Stomach smooth muscle (tissue), 2 donors: ENCODE measurements around the gene BPI.
A peak's percentile ranks its signal among the peaks of the same experiment; 100 is the strongest.
"Not testable (repeated sequence)": the region's sequence is repeated elsewhere in the genome, so short reads cannot be mapped to it uniquely, and the experiment has no call there.

Source experiments
- H3K27ac ChIP-seq: one replicate; pipeline ENCODE4 v1.7.0; 2013; ENCODE audit warnings: mild to moderate bottlenecking, low read length, inconsistent platforms
- H3K27me3 ChIP-seq, 2 donors: one replicate each; pipeline ENCODE4 v1.7.0; 2013; ENCODE audit warnings: low read length in 2 of 2; ENCODE audit not compliant: insufficient read depth in 2 of 2, control insufficient read depth in 1 of 2
- H3K36me3 ChIP-seq, 2 donors: one replicate each; pipeline ENCODE4 v1.7.0; 2013; ENCODE audit warnings: low read length in 2 of 2; ENCODE audit not compliant: control insufficient read depth in 2 of 2, insufficient read depth in 2 of 2
- H3K4me1 ChIP-seq: one replicate; pipeline ENCODE4 v1.7.0; 2013; ENCODE audit warnings: low read length; ENCODE audit not compliant: control insufficient read depth, insufficient read depth
- H3K4me3 ChIP-seq, 2 donors: one replicate each; pipeline ENCODE4 v1.7.0; 2013; ENCODE audit warnings: low read length in 2 of 2
- H3K9ac ChIP-seq, 2 donors: one replicate each; pipeline ENCODE4 v1.7.0; 2013; ENCODE audit warnings: low read length in 2 of 2, mild to moderate bottlenecking in 1 of 2
- H3K9me3 ChIP-seq, 2 donors: one replicate each; pipeline ENCODE4 v1.7.0; 2013; ENCODE audit warnings: low read length in 2 of 2; ENCODE audit not compliant: control insufficient read depth in 2 of 2
- donor health status: healthy.
- donor health status: Pancreatic carcinoma.

The BPI gene

GRCh38 chr20:38303908-38304379, at the start of gene BPI:
Gene BPI (plus strand): TSS chr20:38304156. CDS start chr20:38304224, 68 bp downstream.
- H3K4me1 ChIP-seq: peaks cover 12% of the 10 kb centered on the region
- no peak within 1 kb of the TSS for H3K9ac ChIP-seq
- no peak within 1 kb of the TSS for H3K4me3 ChIP-seq
- no peak within 1 kb of the TSS for H3K27ac ChIP-seq
- peaks cover 2 to 14% of the 10 kb centered on the region in 2 donors for H3K27me3 ChIP-seq
- H3K9me3 ChIP-seq: peaks cover 0 to under 1% of the 10 kb centered on the region in 2 donors
- H3K36me3 ChIP-seq: no peaks in the 10 kb centered on the region

- H3K4me3 ChIP-seq, H3K27me3 ChIP-seq, H3K36me3 ChIP-seq, H3K9ac ChIP-seq, H3K9me3 ChIP-seq, H3K27ac ChIP-seq: not testable (repeated sequence)
- peaks cover 16% of the 10 kb centered on the region for H3K4me1 ChIP-seq
Measured at GRCh38 chr20:38254621-38255020, 49.3 kb upstream of the BPI start.

- Histone ChIP-seq H3K27ac (no peak overlapping the region), H3K27me3 (peaks cover 11 to 16% of the 10 kb centered on the region in 2 donors), H3K4me3 (no peak overlapping the region), H3K36me3 (no peaks in the 10 kb centered on the region), H3K9ac (no peak overlapping the region), H3K9me3 (no peaks in the 10 kb centered on the region), H3K4me1 (peaks cover 18% of the 10 kb centered on the region)
Measured at GRCh38 chr20:38255393-38255792, 48.6 kb upstream of the BPI start.

GRCh38 chr20:38256021-38256420, 47.9 kb upstream of the BPI start:
- Histone ChIP-seq H3K27ac (no peak overlapping the region), H3K9me3 (no peaks in the 10 kb centered on the region), H3K4me3 (no peak overlapping the region), H3K9ac (no peak overlapping the region), H3K4me1 (peaks cover 19% of the 10 kb centered on the region), H3K36me3 (no peaks in the 10 kb centered on the region), H3K27me3 (peaks cover 13 to 21% of the 10 kb centered on the region in 2 donors)

GRCh38 chr20:38256966-38257365, 47.0 kb upstream of the BPI start:
- no peak overlapping the region for H3K4me3 ChIP-seq
- H3K27me3 ChIP-seq: peaks cover 18 to 28% of the 10 kb centered on the region in 2 donors
- no peaks in the 10 kb centered on the region for H3K36me3 ChIP-seq
- H3K27ac ChIP-seq: no peak overlapping the region
- no peak overlapping the region for H3K9ac ChIP-seq
- no peaks in the 10 kb centered on the region for H3K9me3 ChIP-seq
- peaks cover 19% of the 10 kb centered on the region for H3K4me1 ChIP-seq

GRCh38 chr20:38258545-38259215, 45.3 kb upstream of the BPI start:
- H3K4me1 ChIP-seq: peaks cover 6% of the 10 kb centered on the region
- peak overlapping the region in 1 of 2 donors; percentile 69 for H3K4me3 ChIP-seq
- no peaks in the 10 kb centered on the region for H3K36me3 ChIP-seq
- H3K9me3 ChIP-seq: no peaks in the 10 kb centered on the region
- no peak overlapping the region for H3K9ac ChIP-seq
- H3K27ac ChIP-seq: no peak overlapping the region
- peaks cover 25 to 29% of the 10 kb centered on the region in 2 donors for H3K27me3 ChIP-seq

GRCh38 chr20:38260025-38260377, 44.0 kb upstream of the BPI start:
- Histone ChIP-seq H3K9ac (peak overlapping the region; percentile 47), H3K27me3 (peaks cover 25 to 29% of the 10 kb centered on the region in 2 donors), H3K4me3 (peak overlapping the region; percentile 36 to 69)

GRCh38 chr20:38260378-38261053, 43.4 kb upstream of the BPI start, which contains the start of gene KIAA1755:
Gene KIAA1755 (minus strand): TSS chr20:38260735. CDS start chr20:38260500, 235 bp downstream.
- Histone ChIP-seq H3K9me3 (no peaks in the 10 kb centered on the region), H3K27ac (no peak within 1 kb of the TSS), H3K4me1 (peaks cover 3% of the 10 kb centered on the region), H3K27me3 (peaks cover 25 to 29% of the 10 kb centered on the region in 2 donors), H3K4me3 (peak within 1 kb of the TSS; percentile 36 to 69), H3K36me3 (no peaks in the 10 kb centered on the region), H3K9ac (peak within 1 kb of the TSS; percentile 47)

More at GRCh38 chr20:38260025-38260377, 44.0 kb upstream of the BPI start:
- no peak overlapping the region for H3K27ac ChIP-seq
- peaks cover 3% of the 10 kb centered on the region for H3K4me1 ChIP-seq
- H3K9me3 ChIP-seq: no peaks in the 10 kb centered on the region
- no peaks in the 10 kb centered on the region for H3K36me3 ChIP-seq

GRCh38 chr20:38261054-38261390, 42.9 kb upstream of the BPI start:
- Histone ChIP-seq H3K27ac (no peak overlapping the region), H3K4me3 (peak overlapping the region; percentile 27 to 54), H3K9me3 (no peaks in the 10 kb centered on the region), H3K4me1 (peaks cover 3% of the 10 kb centered on the region), H3K27me3 (peaks cover 25 to 29% of the 10 kb centered on the region in 2 donors), H3K9ac (peak overlapping the region in 1 of 2 donors; percentile 13), H3K36me3 (no peaks in the 10 kb centered on the region)

- peaks cover 8% of the 10 kb centered on the region for H3K4me1 ChIP-seq
- H3K9ac ChIP-seq: no peak overlapping the region
- no peaks in the 10 kb centered on the region for H3K36me3 ChIP-seq
- H3K9me3 ChIP-seq: no peaks in the 10 kb centered on the region
- no peak overlapping the region for H3K4me3 ChIP-seq
- no peak overlapping the region for H3K27ac ChIP-seq
- H3K27me3 ChIP-seq: peaks cover 25 to 29% of the 10 kb centered on the region in 2 donors
Measured at GRCh38 chr20:38262931-38263330, 41.0 kb upstream of the BPI start.

- Histone ChIP-seq H3K9me3 (no peaks in the 10 kb centered on the region), H3K4me3 (no peak overlapping the region), H3K9ac (no peak overlapping the region), H3K4me1 (peaks cover 7% of the 10 kb centered on the region), H3K27ac (no peak overlapping the region), H3K27me3 (peaks cover 5 to 13% of the 10 kb centered on the region in 2 donors), H3K36me3 (no peaks in the 10 kb centered on the region)
Measured at GRCh38 chr20:38266426-38266825, 37.5 kb upstream of the BPI start.
